ENCODE measurements around the gene TICAM1.

- TF ChIP-seq CTCF (IDR thresholded peaks at IDR 0.05; ENCODE audit: poor library complexity) (no peak), EZH2 (IDR thresholded peaks at IDR 0.05; ENCODE audit: borderline replicate concordance) (no peak)
These were observed at the start of gene TICAM1 for GRCh38 chr19:4831304-4831978.

Data from hepatocyte (in vitro differentiated cells).